Measurements from ENCODE around the gene RAB8A.

GRCh38 chr19:16143399-16144215 is 31.9 kb downstream of the RAB8A start, which contains the start of gene HSH2D:
- TF ChIP-seq, protein P1, sequence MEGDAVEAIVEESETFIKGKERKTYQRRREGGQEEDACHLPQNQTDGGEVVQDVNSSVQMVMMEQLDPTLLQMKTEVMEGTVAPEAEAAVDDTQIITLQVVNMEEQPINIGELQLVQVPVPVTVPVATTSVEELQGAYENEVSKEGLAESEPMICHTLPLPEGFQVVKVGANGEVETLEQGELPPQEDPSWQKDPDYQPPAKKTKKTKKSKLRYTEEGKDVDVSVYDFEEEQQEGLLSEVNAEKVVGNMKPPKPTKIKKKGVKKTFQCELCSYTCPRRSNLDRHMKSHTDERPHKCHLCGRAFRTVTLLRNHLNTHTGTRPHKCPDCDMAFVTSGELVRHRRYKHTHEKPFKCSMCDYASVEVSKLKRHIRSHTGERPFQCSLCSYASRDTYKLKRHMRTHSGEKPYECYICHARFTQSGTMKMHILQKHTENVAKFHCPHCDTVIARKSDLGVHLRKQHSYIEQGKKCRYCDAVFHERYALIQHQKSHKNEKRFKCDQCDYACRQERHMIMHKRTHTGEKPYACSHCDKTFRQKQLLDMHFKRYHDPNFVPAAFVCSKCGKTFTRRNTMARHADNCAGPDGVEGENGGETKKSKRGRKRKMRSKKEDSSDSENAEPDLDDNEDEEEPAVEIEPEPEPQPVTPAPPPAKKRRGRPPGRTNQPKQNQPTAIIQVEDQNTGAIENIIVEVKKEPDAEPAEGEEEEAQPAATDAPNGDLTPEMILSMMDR (IDR thresholded peaks at IDR 0.05), result no peak
- TF ChIP-seq POLR2A (IDR thresholded peaks at IDR 0.05), result no peak

Data from adrenal gland (tissue), 5 donors.